Esophagus squamous epithelium (tissue), 4 donors: ENCODE measurements around the gene BDKRB1.

Experiments used
- POLR2A ChIP-seq, 4 donors: fragments of 450-650 bp; IDR thresholded peaks; one replicate each; pipeline ENCODE4 v1.6.1; 2017; ENCODE audit warnings: antibody characterized with exemption in 4 of 4, mild to moderate bottlenecking in 4 of 4, moderate library complexity in 3 of 4
- TF ChIP-seq, protein P1 (sequence below), 6 experiments: fragments of 450-650 bp in 4 of 6; fragments of 200-600 bp in 2 of 6; sonication (generic) in 2 of 6; IDR thresholded peaks; one replicate each; pipeline ENCODE4 v1.5.1; 2016 to 2019; ENCODE audit warnings: antibody characterized with exemption in 6 of 6, mild to moderate bottlenecking in 4 of 6, moderate library complexity in 4 of 6

DNA sequence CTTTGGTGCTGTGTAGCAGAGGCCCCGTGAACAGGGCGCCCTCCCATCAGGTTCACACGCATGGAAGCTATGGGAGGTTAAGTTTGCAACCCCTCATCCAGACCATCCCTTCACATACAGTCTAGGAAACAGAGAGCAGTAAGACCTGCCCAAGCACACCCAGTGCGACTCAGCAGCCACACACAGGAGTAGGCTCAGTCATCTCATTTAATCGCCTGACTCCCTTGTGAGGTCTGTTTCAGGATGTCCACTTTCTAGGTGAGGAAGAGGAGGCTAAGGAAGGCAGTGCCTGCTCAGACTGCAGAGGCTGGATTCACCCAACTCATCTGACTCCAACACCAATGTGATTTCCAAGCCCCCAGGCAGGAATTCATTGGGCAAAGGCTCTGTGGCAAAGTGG lies 11.9 kb downstream of the BDKRB1 start:
- TF ChIP-seq, protein P1, sequence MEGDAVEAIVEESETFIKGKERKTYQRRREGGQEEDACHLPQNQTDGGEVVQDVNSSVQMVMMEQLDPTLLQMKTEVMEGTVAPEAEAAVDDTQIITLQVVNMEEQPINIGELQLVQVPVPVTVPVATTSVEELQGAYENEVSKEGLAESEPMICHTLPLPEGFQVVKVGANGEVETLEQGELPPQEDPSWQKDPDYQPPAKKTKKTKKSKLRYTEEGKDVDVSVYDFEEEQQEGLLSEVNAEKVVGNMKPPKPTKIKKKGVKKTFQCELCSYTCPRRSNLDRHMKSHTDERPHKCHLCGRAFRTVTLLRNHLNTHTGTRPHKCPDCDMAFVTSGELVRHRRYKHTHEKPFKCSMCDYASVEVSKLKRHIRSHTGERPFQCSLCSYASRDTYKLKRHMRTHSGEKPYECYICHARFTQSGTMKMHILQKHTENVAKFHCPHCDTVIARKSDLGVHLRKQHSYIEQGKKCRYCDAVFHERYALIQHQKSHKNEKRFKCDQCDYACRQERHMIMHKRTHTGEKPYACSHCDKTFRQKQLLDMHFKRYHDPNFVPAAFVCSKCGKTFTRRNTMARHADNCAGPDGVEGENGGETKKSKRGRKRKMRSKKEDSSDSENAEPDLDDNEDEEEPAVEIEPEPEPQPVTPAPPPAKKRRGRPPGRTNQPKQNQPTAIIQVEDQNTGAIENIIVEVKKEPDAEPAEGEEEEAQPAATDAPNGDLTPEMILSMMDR (IDR thresholded peaks at IDR 0.05), result no peak
- no peak for TF ChIP-seq POLR2A (IDR thresholded peaks at IDR 0.05)
